GM21619 (cell line): ENCODE data around the gene ARPC1B.
"Not testable (repeated sequence)": the region's sequence is repeated elsewhere in the genome, so short reads cannot be mapped to it uniquely, and the experiment has no call there.

Experiments used
- ATAC-seq: cut with Tn5 transposase; IDR thresholded peaks from one replicate; pipeline ENCODE4 v1.9.1; 2021; ENCODE audit not compliant: unreplicated experiment

Gene ARPC1B

DNA sequence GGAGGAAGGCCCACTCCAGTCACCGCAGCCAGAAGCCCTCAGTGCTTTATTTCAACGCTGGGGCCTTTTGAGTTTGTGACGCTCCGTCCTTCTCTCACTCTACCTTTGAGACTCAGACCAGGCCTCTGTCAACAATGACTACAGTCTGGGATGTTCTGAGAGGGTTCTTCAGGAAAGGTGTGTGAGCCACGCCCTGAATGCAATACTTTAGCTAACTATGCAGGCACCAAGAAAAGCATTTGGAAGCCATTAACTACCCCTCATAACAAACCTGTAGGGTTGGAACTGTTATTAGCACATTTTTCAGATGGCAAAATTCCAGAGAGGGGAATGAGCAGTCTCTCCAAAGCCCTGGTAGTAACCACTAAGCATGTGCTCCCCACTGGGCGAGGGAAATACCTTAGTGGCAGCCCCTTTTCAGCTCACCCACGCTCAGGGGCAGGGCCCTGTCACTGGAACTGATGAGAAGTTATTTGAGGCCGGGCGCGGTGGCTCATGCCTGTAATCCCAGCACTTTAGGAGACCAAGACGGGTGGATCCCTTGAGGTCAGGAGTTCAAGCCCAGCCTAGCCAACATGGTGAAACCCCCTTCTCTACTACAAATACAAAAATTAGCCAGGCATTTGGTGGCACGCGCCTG lies 5.7 kb upstream of the ARPC1B start:
- no peak for ATAC-seq

DNA sequence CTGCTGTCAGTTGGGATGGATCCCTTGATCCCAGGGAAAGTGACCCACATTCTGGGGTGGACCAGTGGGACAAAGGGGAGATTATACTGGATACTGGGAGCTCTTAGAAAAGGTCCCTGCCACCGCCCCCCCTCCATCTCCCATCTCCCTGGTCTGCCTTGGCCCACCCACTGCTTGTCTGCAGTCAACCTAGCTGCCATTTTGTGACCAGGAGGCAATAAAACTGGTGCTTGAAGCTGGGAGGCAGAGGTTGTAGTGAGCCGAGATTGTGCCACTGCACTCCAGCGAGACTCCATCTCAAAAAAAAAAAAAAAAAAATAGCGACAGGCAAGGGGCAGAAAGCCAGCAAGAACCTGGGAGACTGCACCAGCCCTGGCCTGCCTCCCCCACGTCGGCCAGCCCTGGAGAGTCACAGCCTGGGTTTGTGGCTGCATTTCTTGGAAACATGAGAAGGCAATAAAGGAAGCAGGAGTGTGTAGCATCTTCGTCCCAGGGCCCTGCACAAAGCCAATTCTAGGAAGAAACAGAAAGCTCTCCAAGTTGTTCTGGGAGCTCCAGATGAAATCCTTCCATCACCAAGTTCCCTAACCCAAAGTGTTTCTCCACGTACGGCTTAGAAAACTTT lies 4.7 kb upstream of the ARPC1B start:
- ATAC-seq: no peak

DNA sequence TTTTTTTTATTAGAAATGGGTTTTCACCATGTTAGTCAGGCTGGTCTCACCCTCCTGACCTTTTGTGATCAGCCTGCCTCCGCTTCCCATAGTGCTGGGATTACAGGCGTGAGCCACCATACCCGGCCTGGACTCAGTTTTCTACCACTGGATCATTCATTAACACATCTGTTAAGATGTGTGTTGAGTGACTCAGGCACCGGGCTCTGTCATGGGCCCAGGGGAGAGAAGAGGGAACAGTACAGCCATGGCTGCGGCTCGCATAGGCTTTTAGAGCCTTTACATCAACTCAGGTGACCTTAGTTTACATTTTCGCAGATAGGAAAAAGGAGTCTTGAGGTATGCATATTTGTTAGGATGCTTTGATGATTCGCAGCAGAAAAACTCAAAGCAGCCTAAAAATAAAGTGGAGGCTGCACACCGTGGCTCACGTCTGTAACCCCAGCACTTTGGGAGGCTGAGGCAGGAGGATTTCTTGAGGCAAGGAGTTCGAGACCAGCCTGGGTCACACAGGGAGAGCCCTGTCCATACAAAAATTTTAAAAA lies 3.1 kb upstream of the ARPC1B start:
- ATAC-seq: no peak

DNA sequence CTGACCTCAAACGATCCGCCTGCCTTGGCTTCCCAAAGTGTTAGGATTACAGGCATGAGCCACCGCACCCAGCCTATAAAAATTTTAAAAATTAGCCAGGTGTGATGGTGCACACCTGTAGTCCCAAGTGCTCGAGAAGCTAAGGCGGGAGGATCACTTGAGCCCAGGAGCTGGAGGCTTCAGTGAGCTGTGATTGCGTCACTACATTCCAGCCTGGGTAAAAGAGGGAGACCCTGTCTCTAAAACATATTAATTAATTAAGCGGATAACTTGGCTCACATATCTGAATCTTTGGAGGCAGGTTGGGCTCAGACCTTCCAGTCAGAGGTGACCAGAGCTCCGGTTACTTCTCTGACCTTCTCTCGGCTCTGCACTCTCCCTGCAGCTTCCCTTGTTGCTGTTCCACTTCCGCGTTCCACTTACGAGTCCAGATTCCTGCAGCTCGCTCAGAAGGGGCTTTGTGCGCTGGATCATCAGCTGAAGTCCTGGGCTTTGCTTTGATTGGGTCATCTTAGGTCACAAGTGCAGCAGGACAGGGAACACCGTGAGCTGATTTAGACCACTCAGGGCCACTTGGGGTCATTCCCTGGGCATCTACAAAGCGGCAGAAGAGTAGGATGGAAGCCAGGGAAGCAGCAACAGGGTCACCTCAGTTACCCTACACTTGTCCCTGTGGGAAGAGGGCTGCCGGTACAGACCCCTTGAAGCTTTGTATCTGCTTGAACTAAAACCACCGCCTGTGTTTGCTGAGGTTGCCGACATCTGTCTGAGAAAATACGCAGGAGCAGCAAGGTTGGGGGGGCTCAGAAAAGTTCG lies 2.0 kb upstream of the ARPC1B start:
- no peak for ATAC-seq

DNA sequence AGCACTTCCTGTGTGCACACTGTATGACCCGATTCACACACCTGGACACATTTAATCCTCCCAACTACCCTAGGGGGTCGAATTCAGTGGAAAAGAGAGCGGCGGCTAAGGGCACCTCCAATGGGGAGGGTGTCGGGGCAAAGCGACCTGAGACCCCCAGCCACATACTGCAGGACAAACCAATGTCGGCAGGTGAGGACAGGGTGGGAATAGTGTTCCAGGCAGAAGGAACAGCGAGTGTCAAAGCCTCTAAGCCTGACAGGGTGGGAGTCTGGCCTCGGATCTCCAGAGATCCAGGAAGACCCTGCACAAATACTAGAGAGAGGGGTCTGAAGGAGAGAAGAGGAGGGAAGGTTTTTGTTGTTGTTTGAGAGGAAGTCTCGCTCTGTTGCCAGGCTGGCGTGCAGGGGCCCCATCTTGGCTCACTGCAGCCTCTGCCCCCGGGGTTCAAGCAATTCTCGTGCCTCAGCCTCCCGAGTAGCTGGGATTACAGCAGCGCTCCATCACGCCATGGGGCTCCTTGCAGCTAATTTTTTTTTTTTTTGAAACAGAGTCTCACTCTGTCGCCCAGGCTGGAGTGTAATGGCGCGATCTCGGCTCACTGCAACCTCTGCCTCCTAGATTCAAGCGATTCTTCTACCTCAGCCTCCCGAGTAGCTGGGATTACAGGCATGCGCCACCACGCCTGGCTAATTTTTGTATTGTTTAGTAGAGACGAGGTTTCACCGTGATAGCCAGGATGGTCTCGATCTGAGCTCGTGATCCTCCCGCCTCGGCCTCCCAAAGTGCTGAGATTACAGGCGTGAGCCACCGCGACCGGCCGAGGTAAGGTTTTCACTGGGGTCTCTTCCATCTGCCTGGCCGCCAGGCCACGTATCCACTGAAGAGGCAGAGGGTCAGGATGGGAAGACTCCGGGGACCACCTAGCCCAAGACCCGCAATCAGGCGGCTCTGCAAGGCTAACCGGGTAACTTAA lies 1.2 kb upstream of the ARPC1B start:
- no peak for ATAC-seq

DNA sequence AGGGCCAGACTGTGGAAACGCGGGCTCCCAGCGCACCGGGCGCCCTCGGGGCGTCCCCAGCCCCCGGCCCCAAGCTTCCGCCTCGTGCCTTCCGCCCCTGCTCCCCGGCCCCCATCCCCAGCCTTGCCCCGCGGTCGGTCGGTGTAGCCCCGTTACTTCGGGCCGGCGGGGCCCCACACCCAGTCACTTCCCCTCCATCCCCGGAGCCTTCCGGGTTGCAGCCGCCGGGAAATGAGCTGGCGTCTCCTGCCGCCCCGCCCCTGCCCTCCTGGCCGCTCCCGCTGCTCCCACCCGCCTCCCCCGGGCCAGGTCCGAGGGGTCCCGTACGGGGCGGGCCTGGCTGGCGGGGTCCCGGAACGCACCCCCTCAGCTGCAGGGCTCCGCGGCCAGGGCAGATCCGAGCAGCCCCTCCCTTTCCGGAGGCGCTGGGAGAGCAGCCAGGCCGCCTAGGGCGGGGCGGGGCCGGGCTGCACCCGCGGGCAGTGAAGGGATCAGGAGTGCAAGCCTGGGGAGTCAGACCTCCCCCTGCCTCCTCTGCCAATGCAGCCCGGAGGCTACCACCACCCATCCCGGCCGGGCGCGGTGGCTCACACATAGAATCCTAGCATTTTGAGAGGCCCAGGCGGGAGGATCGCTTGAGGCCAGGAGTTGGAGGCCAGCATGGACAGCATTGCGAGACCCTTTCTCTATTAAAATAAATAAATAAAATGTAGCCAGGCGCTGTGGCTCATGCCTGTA lies 709 bp downstream of the ARPC1B start:
- ATAC-seq: peak; percentile 40

DNA sequence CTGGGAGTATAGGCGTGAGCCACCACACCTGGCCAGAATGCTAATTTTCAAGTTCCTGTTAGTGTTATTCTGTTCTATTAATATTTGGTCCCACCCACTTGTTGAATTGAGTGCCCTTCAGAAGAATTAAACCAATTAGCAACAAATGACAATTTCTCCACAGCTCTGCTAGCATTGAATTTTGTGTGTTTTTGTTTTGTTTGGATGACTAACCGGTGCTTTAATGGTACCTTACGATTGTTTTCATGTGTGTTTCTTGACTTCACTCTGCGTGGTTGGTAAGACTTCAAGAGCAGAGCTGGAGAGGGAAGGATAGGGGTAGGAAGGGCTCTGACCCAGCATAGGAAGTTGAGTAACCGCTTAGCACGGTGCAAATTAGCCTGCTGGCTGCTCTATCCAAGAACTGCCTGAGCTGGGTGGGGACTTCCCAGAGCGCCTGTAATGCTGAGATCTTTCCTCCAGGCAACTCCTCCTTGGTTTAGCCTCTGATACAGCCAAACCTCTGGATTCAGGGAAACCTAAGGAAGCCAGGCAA lies 4.6 kb downstream of the ARPC1B start:
- ATAC-seq: no peak

DNA sequence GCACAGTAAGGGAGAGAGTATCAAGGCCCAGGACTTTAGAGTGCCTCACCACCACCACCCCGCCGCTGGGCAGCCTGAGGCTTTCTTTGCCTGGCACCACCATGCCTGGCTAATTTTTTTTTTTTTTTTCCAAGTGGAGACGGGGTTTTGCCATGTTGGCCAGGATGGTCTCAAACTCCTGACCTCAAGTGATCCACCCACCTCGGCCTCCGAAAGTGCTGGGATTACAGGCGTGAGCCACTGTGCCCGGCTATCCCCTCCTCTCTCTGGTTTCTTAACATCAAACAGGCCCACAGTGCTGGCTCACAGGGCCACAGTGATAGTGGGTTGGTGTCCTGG lies 5.1 kb downstream of the ARPC1B start:
- not testable (repeated sequence) for ATAC-seq

DNA sequence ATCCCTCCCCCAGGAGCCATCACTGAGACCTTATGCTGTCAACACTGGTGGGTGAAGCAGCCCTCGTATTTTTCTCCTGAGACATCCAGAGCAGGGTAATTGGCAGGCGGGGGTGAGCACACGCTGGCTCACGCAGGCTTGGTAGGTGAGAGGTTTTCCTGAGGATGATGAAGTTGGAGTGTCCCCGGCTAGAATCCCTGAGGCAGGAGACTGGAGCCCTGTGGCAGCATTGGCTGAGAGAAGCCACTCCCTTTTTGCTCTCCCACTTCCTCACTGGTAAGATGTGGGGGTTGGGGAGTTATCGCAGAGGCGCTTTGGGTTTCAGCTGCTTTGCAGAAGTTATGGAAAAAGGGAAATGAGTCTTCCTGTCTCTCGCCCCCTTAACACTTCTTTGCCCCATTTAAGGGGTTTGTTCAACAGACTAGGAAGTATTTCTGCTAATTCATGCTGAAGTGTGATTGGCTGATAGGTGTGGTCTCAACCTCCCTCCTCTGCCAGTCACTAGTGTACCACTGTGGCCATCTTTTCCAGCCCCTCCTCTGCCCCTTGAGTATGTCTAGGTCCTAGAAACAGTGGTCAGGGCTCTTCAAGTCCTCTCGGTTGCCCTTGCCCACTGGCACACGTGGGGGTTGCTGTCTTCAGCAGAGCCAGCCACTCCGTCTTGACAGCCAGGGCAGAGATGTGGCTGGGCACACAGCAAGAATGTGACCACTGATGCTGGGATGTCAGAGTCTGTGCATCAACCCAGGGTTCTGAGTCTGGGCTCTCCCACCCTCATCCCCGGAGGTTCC lies 5.7 kb downstream of the ARPC1B start:
- ATAC-seq: peak; percentile 33

DNA sequence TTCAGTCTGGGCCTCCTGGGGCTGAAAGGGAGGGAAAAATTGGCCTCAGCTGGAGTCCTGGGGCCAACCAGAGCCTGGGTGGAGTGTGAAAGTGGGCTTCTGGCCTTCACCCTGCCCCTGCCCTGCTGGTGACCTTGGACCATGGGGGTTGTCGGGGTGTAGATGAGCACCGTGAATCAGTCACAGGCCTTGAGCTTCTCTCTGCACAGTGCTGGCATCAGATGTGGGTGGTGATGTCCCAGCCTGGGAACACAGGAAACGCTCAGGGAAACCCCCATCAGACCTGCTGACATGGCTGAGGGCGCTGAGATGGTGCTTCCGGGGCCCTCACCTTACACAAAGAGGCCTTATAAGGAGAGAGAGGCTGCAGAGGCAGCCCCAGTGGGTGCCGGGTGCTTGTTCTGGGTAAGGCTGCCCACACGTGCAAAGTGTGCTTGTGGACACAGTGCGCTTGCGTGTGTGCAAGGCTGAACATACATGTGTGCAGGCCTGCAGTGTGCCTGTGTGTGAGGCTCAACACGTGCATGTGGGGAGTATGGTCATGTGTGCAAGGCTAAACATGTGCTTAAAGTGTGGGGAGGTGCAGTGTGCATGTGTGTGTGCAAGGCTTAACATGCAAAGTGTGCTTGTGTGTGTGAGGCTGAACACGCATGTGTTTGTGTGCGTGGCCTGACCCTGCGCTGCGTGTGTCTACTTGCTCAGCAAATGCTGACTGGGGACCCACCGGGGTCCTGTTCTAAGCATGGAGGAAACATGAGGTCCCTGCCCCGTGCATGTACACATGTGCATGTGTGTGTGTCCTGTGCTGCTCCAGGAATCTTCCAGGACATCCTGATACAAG lies 6.5 kb downstream of the ARPC1B start:
- peak; percentile 75 for ATAC-seq

DNA sequence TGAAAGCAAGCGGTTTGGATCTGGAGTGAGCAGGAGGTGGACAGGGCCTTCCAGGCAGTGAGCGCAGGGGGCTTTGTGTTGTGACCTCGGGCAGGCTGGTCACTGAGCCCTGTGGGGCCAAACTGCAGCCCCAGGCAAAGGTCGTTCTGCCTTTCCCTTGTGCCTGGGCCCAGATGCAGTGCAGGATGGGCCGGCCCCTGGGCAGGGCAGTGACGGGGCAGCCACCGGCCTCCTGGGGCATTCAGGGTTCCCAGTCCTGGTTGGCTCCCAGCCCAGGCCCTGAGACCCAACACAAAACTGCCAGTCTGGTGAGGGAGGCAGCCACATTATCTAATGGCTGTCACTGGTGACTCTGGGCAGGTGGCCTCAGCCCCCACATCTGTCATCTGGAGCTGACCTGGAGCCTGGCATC lies 7.1 kb downstream of the ARPC1B start:
- ATAC-seq: no peak

DNA sequence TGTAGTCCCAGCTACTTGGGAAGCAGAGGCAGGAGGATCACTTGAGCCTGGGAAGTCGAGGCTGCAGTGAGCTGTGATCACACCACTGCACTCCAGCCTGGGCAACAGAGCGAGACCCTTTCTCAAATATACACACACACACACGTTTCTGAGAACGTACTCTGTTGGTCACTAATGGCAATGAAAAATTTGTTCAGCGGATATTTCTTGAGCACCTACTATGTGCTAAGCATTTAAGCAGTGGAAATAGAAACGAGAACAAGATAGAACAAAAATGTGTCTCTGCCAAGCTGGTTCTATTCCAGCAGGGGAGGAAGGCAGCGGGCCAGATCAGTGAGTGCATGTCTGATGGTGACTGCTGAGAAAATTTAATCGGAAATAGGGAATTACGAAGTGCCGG lies 8.7 kb downstream of the ARPC1B start:
- ATAC-seq: no peak

DNA sequence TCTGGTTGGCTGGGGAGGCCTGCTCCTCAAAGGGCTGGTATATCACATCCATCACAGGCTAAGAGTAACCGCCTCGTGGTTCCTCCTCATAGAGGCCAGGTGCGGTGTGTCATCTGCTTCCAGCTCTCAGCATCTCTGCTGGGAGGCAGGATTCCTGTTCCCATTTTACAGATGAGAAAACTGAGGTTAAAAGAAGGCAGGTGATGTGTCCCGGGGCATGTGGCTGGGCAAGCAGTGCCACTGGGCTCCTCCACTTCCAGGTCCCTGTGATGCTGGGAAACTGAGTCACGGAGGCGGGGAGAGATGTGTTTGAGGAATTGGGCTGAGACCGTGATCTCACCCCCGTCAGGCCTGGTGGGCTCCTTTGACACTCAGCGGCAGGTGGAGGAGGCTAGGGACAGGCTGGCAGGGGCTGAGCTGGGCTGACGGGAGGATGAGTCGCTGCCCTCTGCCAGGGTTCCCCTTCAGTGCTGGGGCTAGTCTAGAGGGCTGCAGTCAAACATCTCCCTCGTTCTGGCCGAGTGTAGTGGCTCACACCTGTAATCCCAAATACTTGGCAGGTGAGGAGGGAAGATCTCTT lies 9.4 kb downstream of the ARPC1B start:
- no peak for ATAC-seq

DNA sequence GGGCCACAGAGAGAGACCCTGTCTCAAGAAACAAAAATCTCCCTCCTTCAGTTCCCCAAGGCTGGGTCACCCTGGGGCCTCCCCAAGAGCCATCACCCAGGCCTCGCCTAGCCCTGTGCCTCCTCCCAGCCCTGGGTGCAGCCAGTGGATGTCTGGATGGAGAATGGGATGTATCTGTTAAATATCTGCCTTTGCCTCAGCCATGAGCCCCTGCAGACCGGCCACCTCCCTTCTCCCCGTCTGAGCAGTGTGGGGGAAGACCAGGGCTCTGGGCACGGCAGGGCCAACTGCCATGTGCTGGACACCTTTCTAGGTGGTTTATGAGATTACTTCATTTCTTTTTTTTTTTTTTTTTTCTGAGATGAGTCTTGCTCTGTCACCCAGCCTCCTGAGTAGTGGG lies 10.0 kb downstream of the ARPC1B start:
- ATAC-seq: no peak

DNA sequence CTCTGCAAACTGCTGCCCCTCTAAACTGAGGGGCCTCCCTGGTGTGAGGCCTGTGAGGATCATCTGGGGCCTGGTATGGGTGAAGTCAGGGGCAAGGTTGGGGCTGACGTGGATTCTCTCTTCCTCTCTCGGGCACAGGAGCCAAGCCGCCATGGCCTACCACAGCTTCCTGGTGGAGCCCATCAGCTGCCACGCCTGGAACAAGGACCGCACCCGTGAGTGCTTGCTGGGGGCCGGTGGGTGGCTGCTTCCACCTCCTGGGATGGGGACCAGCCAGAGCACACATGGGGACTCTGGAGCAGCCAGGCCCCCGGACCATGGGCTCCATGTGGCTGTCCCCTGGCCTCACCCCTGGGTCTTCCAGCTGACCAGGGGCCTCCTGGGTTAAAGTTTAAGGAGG lies 11.0 kb downstream of the ARPC1B start:
- ATAC-seq: no peak

DNA sequence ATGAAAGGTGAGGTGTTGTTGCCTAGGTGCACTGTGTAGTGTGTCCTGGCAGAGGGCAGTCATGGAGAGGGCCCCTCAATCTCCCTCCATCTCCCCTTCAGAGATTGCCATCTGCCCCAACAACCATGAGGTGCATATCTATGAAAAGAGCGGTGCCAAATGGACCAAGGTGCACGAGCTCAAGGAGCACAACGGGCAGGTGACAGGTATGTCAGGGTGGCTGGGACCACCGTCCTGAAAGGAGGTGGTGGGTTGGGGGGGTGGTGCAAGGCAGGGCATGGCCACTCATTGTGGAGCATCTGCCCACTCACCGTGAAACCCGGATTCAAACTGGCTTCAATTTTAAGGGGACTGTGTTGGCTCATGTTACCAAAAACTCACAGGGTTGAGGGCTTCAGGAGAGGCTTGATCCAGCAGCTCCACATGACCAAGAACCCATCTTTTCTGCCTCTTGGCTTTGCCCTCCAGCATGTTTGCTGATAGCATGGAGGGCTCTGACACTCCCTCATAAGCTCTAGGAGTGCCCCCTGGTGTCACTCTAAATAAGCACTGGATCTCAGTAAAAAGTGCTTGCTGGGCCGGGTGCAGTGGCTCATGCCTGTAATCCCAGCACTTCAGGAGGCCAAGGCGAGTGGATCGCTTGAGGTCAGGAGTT lies 12.2 kb downstream of the ARPC1B start:
- ATAC-seq: no peak

DNA sequence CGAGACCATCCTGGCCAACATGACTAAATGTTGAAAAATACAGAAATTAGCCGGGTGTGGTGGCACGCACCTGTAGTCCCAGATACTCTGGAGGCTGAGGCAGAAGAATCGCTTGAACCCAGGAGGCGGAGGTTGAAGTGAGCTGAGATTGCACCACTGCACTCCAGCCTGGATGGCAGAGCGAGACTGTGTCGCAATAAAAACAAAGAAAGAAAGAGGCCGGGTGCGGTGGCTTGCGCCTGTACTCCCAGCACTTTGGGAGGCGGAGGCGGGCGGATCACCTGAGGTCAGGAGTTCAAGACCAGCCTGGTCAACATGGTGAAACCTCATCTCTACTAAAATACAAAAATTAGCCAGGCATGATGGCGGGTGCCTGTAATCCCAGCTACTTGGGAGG lies 12.7 kb downstream of the ARPC1B start:
- ATAC-seq: not testable (repeated sequence)
